ENCODE data around the gene RUNX2. TPM values are rescaled to one million over a fixed set of nuclear protein-coding genes. Genes with fewer than 3 reads are reported as not detected.

Gene RUNX2
- total RNA-seq, 1 experiment from 2014 or later = 3.8 TPM

DNA sequence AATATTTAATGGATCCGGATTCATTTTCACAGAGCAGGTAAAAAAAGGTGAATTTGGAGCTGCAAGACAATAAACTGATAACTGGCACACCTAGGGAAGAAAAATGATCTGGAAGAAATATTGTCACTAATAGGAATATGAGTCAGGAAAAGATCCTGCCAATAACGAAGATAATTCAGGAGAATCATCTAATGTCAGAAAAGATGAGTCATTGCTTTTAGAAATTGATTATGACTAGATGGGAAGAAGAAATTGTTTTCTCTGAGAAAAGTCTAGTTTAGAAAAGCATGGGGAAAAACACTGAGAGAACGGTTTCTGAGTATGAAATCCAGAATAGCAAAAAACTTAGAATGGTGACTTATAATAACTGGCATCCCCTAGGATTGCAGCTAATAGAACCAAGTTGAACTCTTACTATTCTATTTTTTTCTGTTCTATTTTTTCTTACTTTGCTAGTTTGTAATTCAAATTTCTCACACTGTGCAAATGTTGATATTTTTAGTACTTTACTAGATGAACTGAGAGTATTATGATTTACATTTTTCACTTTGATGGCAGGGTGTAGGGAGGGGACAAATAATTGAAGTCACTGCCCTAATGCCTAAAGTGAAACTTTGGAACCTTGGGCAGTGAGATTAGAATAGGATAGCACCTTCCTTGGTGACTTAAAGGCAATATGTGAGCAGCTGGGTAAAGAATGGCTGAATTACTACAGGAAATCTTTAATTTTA is 87.8 kb downstream of the RUNX2 start:
- Histone ChIP-seq H3K9me2 (replicated peaks; ENCODE audit: low read length) (no peaks in the 10 kb centered on the region; the same call in 1 of the 2 replicates), H3K79me2 (ENCODE audit: low read length) (peaks cover 20% of the 10 kb centered on the region), H3K9ac (ENCODE audit: low read length) (no peak overlapping the region), H3K27me3 (ENCODE audit: low read length) (no peaks in the 10 kb centered on the region), H3K9me3 (ENCODE audit: low read length) (no peaks in the 10 kb centered on the region), H3K4me2 (ENCODE audit: low read length) (peak overlapping the region; percentile 3; the same call in 1 of the 2 replicates), H2AFZ (ENCODE audit: low read length) (no peak overlapping the region), H3K4me1 (ENCODE audit: insufficient read depth, low read length) (peaks cover 34% of the 10 kb centered on the region), H3K27ac (ENCODE audit: low read length) (no peak overlapping the region), H3K36me3 (ENCODE audit: low read depth, low read length) (no peaks in the 10 kb centered on the region), H3F3A (ENCODE audit: low read length, unreplicated experiment) (no peaks in the 10 kb centered on the region), H3K4me3 (ENCODE audit: low read length) (no peak overlapping the region), H4K20me1 (ENCODE audit: low read length) (no peaks in the 10 kb centered on the region)
- no TSS peak for BruUV-seq (replicated peaks)
- TF ChIP-seq, protein P1, sequence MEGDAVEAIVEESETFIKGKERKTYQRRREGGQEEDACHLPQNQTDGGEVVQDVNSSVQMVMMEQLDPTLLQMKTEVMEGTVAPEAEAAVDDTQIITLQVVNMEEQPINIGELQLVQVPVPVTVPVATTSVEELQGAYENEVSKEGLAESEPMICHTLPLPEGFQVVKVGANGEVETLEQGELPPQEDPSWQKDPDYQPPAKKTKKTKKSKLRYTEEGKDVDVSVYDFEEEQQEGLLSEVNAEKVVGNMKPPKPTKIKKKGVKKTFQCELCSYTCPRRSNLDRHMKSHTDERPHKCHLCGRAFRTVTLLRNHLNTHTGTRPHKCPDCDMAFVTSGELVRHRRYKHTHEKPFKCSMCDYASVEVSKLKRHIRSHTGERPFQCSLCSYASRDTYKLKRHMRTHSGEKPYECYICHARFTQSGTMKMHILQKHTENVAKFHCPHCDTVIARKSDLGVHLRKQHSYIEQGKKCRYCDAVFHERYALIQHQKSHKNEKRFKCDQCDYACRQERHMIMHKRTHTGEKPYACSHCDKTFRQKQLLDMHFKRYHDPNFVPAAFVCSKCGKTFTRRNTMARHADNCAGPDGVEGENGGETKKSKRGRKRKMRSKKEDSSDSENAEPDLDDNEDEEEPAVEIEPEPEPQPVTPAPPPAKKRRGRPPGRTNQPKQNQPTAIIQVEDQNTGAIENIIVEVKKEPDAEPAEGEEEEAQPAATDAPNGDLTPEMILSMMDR (conservative IDR thresholded peaks at IDR 0.05; ENCODE audit: low read depth, low read length) = no peak
- no peak for TF ChIP-seq EZH2 (IDR thresholded peaks at IDR 0.05; ENCODE audit: low read length, unreplicated experiment)
- no peak for TF ChIP-seq EZH2phosphoT487 (IDR thresholded peaks at IDR 0.05; ENCODE audit: borderline replicate concordance, low read length)
- POLR2A ChIA-PET (ENCODE audit: unreplicated experiment) = no interaction called here
- CTCF ChIA-PET = no interaction called here
- no peak for ATAC-seq
- no peak for DNase-seq
- intact Hi-C loops (cut with micrococcal nuclease) = no loop called here

DNA sequence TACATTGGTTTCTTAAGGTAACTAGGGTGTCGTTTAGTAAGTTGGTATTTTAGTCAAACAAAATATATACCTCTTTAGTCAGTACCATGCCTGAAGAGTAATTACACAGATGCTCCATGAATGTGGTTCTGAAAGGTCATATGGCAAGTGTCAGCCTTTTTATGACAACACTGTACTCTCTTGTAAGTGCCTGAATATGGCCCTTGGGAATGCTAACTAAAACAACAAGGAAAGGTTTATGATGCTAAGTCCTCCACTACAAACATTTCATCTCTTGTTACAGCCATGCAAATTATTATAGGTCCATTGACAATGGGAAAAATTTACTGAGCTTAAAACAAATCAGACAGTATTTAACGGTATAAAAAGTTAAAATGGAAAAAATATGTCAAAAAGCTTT is 88.6 kb downstream of the RUNX2 start:
- TF ChIP-seq, protein P1 (conservative IDR thresholded peaks at IDR 0.05; ENCODE audit: low read depth, low read length) = no peak
- TF ChIP-seq EZH2phosphoT487 (IDR thresholded peaks at IDR 0.05; ENCODE audit: borderline replicate concordance, low read length) (no peak), EZH2 (IDR thresholded peaks at IDR 0.05; ENCODE audit: low read length, unreplicated experiment) (no peak)
- intact Hi-C loops (cut with micrococcal nuclease) = no loop called here
- H3K4me2 ChIP-seq (ENCODE audit: low read length) = no peak overlapping the region
- CTCF ChIA-PET = no interaction called here
- no peak overlapping the region for H3K4me3 ChIP-seq (ENCODE audit: low read length)
- no peak overlapping the region for H3K9ac ChIP-seq (ENCODE audit: low read length)
- DNase-seq = no peak
- H3F3A ChIP-seq (ENCODE audit: low read length, unreplicated experiment) = no peaks in the 10 kb centered on the region
- no peaks in the 10 kb centered on the region for H4K20me1 ChIP-seq (ENCODE audit: low read length)
- no peak overlapping the region for H2AFZ ChIP-seq (ENCODE audit: low read length)
- POLR2A ChIA-PET (ENCODE audit: unreplicated experiment) = interaction anchor here (0.7 kb wide), 1 partner anchor 489 kb away, joined by 4 read pairs; no protein-coding TSS in a partner anchor
- ATAC-seq = no peak
- H3K9me3 ChIP-seq (ENCODE audit: low read length) = no peaks in the 10 kb centered on the region
- no peaks in the 10 kb centered on the region for H3K9me2 ChIP-seq (replicated peaks; ENCODE audit: low read length)
- H3K27ac ChIP-seq (ENCODE audit: low read length) = no peak overlapping the region
- peaks cover 27% of the 10 kb centered on the region for H3K79me2 ChIP-seq (ENCODE audit: low read length)
- BruUV-seq (replicated peaks) = no TSS peak
- no peaks in the 10 kb centered on the region for H3K27me3 ChIP-seq (ENCODE audit: low read length)
- H3K36me3 ChIP-seq (ENCODE audit: low read depth, low read length) = no peaks in the 10 kb centered on the region
- H3K4me1 ChIP-seq (ENCODE audit: insufficient read depth, low read length) = peaks cover 31% of the 10 kb centered on the region

DNA sequence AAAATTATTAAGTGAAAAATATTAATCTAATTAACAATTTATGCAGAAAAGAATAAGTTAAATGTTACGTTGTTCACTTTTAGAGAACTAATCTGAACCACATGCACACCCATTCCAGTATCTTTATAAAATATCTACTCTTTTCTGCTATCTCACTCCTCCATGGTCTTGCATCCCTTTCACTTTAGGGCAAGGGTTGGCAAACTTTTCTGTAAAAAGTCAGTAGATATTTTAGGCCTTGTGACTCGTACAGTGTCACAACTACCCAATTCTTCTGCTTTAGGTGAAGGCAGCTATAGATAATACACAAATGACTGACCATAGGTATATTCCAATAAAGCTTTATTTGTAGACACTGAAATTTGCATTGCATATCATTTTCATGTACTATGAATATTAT is 89.3 kb downstream of the RUNX2 start:
- H3K9me2 ChIP-seq (replicated peaks; ENCODE audit: low read length) = no peaks in the 10 kb centered on the region
- no peak overlapping the region for H3K4me3 ChIP-seq (ENCODE audit: low read length)
- no peaks in the 10 kb centered on the region for H3K27me3 ChIP-seq (ENCODE audit: low read length)
- intact Hi-C loops (cut with micrococcal nuclease) = no loop called here
- BruUV-seq (replicated peaks) = no TSS peak
- POLR2A ChIA-PET (ENCODE audit: unreplicated experiment) = no interaction called here
- no peaks in the 10 kb centered on the region for H3F3A ChIP-seq (ENCODE audit: low read length, unreplicated experiment)
- H4K20me1 ChIP-seq (ENCODE audit: low read length) = no peaks in the 10 kb centered on the region
- no peak overlapping the region for H2AFZ ChIP-seq (ENCODE audit: low read length)
- TF ChIP-seq, protein P1 (conservative IDR thresholded peaks at IDR 0.05; ENCODE audit: low read depth, low read length) = no peak
- TF ChIP-seq EZH2phosphoT487 (IDR thresholded peaks at IDR 0.05; ENCODE audit: borderline replicate concordance, low read length) (no peak), EZH2 (IDR thresholded peaks at IDR 0.05; ENCODE audit: low read length, unreplicated experiment) (no peak)
- no peak overlapping the region for H3K4me2 ChIP-seq (ENCODE audit: low read length)
- no peaks in the 10 kb centered on the region for H3K36me3 ChIP-seq (ENCODE audit: low read depth, low read length)
- H3K27ac ChIP-seq (ENCODE audit: low read length) = no peak overlapping the region
- DNase-seq (no peak), ATAC-seq (no peak)
- no peaks in the 10 kb centered on the region for H3K9me3 ChIP-seq (ENCODE audit: low read length)
- peaks cover 32% of the 10 kb centered on the region for H3K79me2 ChIP-seq (ENCODE audit: low read length)
- CTCF ChIA-PET = no interaction called here
- H3K4me1 ChIP-seq (ENCODE audit: insufficient read depth, low read length) = peaks cover 29% of the 10 kb centered on the region
- H3K9ac ChIP-seq (ENCODE audit: low read length) = no peak overlapping the region

Data from PC-3 (cell line).